ENCODE data around the gene SRXN1. TPM values are rescaled to one million over a fixed set of nuclear protein-coding genes. Genes with fewer than 3 reads are reported as not detected.

Gene SRXN1
- total RNA-seq, 2 donors from 2014 or later = 8.7 to 12.7 TPM

DNA sequence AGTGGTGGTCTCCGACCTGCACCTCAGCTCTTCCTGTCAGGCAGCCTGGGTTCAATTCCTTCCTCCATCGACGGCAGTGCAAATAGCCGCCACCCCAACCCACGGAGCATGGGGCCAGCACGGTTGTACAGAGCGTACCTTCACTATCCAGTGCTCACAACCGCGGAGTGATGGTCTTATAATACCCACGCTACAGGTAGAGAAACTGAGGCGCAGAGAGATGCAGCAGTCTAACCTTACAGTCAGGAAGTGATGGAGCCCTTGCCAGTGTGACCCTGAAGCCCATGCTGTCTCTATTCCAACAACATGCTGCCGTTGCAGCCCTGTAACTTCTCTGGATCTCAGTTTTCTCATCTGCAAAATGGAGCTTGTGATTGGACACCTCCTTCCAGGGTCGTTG lies 11.6 kb upstream of the SRXN1 start:
- Mint-ChIP-seq H3K27ac (peak overlapping the region in 1 of 2 donors; percentile 65), H3K9me3 (no peaks in the 10 kb centered on the region), H3K36me3 (peaks cover 0 to 5% of the 10 kb centered on the region in 2 donors)
- DNase-seq (ENCODE audit: low spot score in 2 of 2) = no peak
- ATAC-seq = no peak

DNA sequence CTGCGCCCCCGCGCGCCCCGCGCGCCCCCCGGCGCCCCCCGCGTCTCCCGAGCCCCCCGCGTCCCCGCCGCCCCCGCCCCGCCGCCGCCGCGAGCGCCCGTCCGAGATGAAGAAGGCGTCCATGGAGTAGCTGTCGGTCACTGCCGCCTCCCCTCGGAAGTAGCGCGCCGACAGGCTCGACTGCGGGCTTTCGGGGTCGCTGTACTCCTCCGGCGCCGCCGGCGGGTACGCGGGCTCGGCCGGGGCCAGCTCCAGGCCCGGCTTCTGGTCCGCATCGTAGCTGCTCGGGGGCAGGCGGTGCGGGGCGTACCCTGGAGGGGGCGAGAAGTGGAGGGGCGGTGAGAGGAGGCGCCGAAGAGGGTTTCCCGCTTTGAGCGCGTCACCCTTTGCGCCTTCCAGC lies 11.2 kb upstream of the SRXN1 start:
- ATAC-seq = no peak
- Mint-ChIP-seq H3K9me3 (no peaks in the 10 kb centered on the region), H3K36me3 (peaks cover 0 to 5% of the 10 kb centered on the region in 2 donors), H3K27ac (no peak overlapping the region)
- no peak for DNase-seq (ENCODE audit: low spot score in 2 of 2)

DNA sequence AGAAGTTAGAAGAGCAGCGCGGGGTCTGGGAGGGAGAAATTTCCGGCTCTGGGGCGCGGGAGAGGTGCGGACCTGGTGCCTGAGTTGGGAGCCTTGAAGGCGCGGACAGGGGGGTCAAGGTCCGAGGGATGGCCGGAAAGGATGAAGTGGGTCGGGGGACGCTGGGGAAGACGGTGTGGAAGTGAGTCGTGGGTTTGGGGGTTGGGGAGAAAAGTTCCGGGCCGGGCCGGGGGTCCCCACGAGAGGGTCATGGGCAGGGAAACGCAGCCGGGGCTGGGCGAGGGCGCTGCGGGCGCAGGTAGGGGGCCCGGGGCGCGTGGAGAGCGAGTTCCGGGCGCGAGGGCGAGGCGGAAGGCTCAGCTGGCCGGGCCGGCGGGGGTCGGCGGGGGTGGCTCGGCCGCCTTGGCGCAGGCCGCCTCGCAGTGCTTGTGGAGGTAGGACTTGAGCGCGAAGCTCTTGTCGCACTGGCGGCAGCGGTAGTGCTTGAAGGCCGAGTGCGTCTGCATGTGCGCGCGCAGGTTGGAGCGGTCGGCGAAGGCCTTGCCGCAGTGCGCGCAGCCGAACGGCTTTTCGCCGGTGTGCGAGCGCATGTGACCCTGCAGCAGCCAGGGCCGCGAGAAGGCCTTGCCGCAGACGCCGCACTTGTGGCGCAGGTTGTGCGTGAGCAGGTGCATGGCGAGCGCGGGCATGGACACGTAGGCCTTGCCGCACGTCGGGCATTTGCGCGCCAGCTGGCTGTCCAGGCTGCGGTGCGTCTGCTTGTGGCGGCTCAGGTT lies 10.5 kb upstream of the SRXN1 start:
- Mint-ChIP-seq H3K27ac (no peak overlapping the region), H3K36me3 (peaks cover 0 to 5% of the 10 kb centered on the region in 2 donors), H3K9me3 (no peaks in the 10 kb centered on the region)
- ATAC-seq (peak in 1 of 2 donors; percentile 51), DNase-seq (ENCODE audit: low spot score in 2 of 2) (peak in 1 of 2 donors; percentile 35)

DNA sequence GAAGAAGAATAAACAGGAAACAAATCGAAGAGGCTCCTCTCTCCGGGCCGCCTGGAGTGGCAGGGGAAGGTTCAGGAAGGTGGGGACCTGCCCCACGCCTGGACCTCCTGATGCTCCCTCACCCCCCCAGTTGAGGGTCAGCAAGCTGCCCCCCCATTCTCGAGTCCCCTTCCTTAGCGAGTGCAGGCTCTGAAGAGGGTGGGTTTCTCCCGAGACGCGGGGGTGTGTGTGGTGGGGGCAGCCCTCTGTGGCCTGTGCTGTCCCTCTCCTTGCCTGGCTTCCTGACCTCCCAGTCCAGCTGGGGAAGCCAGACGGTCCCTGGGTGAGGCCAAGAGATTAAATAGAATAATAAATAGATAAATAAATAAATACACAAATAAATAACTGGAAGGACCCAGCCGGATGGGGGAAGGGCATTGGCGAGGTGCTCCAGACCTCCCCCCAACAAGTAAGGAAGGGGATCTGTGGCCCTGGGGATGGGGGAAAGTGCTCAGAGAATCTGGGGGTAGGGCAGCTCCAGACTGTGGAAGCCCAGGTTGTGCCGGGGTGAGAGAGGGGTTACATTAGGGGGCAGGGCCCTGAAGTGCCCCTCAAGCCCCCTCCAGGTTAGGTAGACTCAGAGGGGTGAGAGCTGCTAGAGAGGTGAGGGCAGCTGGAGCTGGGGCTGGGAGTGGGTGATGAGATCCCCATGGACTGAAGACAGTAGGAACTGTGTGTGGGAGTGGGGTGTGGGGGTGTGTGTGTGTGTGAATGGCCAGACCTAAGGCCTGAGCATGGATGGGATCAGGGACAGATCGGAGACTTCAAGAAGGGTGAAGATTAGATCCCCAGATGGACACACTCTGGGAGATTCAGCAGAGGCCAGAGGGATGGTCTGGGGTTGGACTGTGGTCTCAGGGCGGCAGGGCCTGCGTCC lies 9.5 kb upstream of the SRXN1 start:
- no peak for ATAC-seq
- H3K27ac Mint-ChIP-seq = no peak overlapping the region
- H3K9me3 Mint-ChIP-seq = no peaks in the 10 kb centered on the region
- peaks cover 0 to 5% of the 10 kb centered on the region in 2 donors for H3K36me3 Mint-ChIP-seq
- DNase-seq (ENCODE audit: low spot score in 2 of 2) = no peak

DNA sequence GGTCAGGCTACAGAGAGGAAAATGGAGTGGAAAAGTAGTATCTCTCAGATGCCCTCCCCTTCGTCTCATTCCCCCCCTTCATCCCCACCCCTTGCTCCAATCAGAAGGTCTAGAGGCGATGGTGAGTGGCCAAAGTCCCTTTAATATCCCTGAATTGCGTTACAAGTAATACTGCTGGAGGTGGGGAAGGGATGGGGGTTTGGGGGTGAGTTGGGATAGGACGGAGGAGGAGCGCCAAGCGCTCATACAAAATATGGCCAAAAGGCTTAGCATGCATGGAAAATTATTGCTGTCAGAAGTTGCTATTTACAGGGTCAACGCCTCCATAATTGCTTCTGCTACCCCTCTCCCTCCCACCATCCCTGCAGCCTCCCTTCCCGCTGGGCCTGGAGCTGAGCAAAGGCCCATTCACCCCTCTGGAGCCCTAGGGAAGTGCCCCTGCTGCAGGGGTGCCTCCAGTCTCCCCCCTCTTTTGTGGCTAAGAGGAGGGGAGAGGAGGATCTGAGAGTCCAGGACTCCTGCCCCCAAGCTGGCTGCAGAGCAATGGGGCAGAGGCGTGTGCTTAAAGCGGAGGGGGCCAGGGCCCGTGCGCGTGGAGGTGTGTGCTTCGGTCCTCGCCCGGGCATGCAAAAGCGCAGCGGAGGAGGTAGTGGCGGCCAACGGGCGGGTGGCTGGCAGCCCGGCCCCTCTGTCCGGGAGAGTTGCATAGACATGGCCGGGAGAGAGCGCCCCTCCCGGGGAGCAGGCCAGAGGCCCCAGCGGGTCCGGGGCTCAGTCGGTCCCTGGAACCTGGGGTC lies 8.7 kb upstream of the SRXN1 start:
- no peak for ATAC-seq
- Mint-ChIP-seq H3K27ac (no peak overlapping the region), H3K9me3 (no peaks in the 10 kb centered on the region)

DNA sequence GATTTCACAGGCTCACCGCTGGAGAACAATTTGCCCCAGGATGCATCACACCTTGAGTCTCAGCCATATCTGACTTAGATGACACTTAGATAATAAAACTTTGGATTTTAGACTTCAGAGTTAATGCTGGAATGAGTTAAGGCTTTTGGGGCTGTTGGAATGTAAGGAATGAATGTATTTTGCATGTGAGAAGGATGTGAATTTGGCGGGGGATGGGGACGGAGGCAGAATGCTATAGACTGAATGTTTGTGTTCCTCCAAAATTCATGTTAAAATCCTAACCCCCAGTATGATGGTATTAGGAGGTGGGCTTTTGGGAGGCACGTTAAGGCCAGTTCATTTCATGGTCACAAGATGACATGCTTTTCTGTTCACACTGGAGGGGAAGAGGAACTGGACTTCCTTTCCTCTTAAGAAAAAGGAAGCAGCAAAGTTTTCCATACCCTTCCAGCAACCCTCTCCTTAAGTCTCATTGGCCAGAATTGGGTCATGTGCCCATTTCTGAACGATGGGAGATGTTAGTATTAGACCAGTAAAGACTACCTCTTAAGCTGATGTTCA lies 5.8 kb upstream of the SRXN1 start:
- ATAC-seq = no peak
- Mint-ChIP-seq H3K9me3 (no peaks in the 10 kb centered on the region), H3K27ac (no peak overlapping the region), H3K36me3 (peaks cover 0 to 5% of the 10 kb centered on the region in 2 donors)
- no peak for DNase-seq (ENCODE audit: low spot score in 2 of 2)

More for the DNA sequence above, 8.7 kb upstream of the SRXN1 start:
- no peak for DNase-seq (ENCODE audit: low spot score in 2 of 2)
- H3K36me3 Mint-ChIP-seq = peaks cover 0 to 5% of the 10 kb centered on the region in 2 donors

DNA sequence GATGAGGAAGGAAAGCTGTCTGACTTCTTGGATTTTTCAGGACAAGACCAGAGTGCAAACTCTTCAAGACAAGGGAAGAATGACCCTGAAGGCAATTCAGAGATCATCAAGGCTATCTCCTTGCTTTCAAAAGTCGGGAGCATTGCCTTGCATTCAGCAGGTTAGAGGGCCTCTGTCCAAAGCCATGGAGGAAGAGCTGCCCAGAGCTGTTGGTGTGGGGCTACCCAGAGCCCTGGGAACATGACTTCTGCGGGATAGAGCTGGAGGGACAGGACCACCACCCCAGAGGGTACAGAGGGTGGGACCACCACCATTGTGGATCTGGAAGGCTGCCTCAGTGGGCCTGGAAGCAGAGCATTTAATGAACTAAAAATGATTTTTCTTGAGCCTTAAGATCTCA lies 5.2 kb upstream of the SRXN1 start:
- no peak overlapping the region for H3K27ac Mint-ChIP-seq
- ATAC-seq = no peak
- H3K9me3 Mint-ChIP-seq = no peaks in the 10 kb centered on the region
- H3K36me3 Mint-ChIP-seq = peaks cover 0 to 4% of the 10 kb centered on the region in 2 donors
- DNase-seq (ENCODE audit: low spot score in 2 of 2) = no peak

DNA sequence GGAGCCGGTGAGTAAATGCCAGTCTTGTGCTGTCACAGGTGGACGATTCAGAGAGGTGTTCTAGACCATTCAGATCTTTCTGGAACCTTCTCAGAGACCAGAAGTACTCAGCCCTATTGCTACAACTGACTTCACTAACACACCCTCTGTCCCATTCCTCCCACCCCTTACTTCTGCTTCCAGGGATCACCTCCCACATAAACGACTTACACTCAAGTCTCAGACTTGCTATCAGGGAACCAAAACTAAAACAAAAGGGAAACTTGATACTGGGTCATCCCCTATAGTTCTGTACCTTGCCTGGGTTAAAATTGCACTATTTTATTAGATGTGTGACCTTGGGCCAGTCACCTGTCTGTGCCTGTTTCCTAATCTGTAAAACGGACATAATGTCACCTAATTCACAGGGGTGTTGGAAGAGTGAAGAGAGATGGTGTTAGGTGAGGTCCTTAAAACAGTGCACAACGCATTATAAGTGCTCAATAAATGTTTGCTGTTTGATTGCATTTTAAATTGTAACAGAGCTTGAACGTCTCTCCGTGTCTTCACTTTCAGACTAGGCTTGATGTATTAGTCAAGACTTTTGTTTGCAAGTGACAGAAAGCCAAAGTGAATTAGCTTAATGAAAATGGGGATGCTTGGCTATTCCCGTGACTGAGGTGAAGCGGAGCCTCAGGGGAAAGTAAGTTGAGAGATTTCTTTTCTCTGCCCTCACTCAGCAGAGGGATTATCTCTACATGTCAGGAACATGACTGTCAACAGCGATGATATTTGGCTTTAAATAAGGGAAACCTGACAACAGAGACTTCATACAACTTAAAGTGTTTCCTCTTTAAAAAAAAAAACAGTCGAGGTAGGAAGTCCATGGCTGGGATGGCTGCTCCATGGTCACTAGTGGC lies 3.0 kb upstream of the SRXN1 start:
- H3K27ac Mint-ChIP-seq = peak overlapping the region in 1 of 2 donors; percentile 47
- no peaks in the 10 kb centered on the region for H3K9me3 Mint-ChIP-seq
- ATAC-seq = no peak

DNA sequence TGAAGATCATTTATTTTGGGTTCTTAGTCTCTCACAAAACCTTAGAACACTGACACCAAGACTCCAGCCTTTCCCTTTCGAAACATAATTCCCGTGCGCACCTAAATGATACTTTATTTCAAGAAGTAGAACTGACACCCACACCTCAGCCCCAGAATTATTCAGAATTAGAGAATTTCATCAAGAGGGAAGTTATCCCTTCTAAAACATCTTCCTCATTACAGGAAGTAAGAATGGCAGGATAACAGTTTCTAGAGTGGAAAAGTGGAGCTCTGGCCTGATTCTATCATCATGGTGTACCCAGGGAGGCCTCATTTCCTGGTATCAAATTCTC lies 1.4 kb upstream of the SRXN1 start:
- H3K27ac Mint-ChIP-seq = no peak overlapping the region
- H3K9me3 Mint-ChIP-seq = no peaks in the 10 kb centered on the region
- DNase-seq (ENCODE audit: low spot score in 2 of 2) (no peak), ATAC-seq (no peak)
- H3K36me3 Mint-ChIP-seq = peaks cover 0 to 7% of the 10 kb centered on the region in 2 donors

More for the DNA sequence above, 3.0 kb upstream of the SRXN1 start:
- no peak for DNase-seq (ENCODE audit: low spot score in 2 of 2)
- H3K36me3 Mint-ChIP-seq = peaks cover 0 to 7% of the 10 kb centered on the region in 2 donors

DNA sequence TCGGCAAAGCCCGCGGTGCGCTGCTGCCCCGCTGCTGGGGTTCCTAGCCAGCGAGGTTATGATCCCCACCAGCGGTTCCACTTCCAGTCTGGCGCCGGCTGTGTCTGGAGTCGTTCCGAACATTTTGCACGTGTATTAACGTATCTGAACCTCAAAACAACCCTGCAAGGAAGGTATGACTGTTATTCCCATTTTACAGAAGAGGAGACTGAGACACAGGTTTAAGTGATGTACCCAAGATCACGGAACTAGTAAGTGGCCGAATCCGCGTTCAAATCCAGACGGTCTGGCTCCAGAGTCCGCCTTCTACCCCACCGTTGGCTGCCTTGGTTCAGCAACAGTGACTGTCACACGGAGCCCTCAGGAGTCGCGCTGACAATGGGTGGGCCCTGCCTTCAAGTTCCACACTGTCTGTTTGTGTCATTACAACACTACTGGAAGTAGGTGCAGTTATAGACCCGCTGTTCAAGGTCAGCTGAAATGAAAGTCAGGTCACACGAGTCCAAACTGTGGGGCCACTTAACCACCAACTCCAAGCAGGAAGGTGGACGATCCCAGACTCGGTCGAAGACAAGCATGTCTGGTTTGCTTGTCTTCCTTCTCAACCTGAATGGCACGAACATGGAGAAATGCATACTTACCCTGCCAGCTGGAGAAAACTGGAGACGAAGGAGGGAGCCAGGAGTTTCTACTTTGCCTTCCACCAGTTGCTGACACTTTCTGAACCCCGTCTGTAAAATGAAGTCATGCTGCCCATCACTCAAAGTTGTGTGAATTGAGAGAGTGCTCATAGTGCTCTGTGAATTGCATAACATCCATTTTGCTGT lies 803 bp upstream of the SRXN1 start:
- DNase-seq (ENCODE audit: low spot score in 2 of 2) = no peak
- Mint-ChIP-seq H3K36me3 (peaks cover 1 to 7% of the 10 kb centered on the region in 2 donors), H3K9me3 (no peaks in the 10 kb centered on the region), H3K27ac (peak overlapping the region in 1 of 2 donors; percentile 12)
- ATAC-seq = peak in 1 of 2 donors; percentile 0

DNA sequence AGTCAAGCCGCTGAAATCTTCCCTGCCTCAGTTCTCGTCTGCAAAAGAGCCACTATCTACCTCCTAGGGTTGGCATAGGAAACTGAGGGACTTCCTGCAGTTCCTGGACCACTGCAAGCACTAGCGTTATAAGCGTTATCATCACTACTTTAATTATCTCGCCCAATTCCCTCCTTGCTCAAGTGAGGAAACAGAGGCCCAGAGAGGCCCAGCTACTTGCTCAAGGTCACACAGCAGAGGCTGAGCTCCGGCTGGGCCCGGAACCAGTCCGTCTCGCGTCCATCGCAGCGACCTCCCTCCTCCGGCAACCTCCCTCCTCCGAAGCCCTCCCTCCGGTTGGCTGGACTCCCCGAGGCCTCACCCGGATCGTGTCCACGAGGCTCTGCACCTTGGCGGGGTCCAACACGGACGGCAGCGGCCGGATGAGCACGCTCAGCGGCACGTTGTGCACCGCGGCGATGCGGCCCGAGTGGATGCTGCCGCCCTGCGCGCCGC lies 338 bp downstream of the SRXN1 start:
- ATAC-seq = no peak

DNA sequence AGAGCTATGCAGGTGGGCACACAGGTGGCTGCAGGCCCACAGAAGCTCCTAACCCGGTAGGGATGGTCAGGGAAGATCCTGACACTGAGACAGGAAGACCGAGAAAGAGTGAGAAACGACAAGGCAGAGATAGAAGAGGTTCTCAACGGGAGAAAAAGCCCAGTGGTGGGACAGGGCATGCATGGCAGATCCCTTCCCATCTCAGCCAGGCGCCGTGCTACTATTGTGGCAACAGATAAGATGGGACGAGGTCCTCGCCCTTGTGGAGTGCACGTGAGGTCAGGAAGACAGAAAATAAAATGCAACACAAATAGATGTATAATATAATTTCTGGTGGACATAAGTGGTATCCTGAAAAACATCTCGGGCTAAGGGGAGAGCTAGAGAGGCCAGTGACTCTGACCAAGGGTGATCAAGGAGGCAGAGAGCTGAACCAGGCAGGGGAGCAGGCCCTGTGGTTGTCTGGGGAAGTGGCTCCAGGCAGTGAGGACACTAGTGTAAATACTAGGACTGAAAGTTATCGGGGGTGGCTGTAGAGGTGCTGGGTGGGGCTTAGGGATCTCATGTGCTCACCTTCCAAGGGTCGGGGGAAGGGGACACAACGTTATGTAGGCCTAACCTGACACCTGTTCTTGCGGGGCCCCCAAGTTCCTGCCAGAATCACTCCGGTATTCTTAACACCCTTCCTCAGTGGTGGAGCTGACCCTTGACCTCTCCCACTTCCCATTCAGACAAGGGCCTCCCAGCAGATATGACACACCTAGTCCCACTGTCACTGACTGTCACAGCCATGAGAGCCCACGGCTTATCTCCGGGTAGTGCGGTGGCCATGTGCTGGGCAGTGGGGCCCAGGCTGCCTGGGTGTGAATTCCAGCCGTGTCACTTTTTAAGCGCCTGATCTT lies 1.0 kb downstream of the SRXN1 start:
- peak in 1 of 2 donors; percentile 27 for ATAC-seq
- H3K27ac Mint-ChIP-seq = peak overlapping the region; percentile 58 to 76
- DNase-seq (ENCODE audit: low spot score in 2 of 2) = no peak

More for the DNA sequence above, 338 bp downstream of the SRXN1 start:
- H3K27ac Mint-ChIP-seq = peak overlapping the region in 1 of 2 donors; percentile 76
- peak in 1 of 2 donors; percentile 18 for DNase-seq (ENCODE audit: low spot score in 2 of 2)
- no peaks in the 10 kb centered on the region for H3K9me3 Mint-ChIP-seq
- peaks cover 11 to 15% of the 10 kb centered on the region in 2 donors for H3K36me3 Mint-ChIP-seq

DNA sequence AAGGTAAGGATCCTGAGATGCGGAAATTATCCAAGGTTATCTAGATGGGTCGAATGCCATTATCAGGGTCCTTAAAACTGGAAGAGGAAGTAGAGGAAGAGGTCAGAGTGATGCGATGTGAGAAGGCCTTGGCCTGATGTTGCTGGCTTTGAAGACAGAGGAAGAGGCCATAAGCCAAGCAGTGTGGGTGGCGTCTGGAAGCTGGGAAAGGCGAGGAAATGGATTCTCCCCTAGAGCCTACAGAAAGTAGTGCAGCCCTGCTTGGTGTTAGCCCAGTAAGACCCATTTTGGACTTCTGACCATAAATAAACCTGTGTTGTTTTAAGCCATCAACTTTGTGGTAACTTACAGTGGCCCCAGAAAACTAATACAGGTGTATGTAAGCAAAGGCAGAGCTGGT lies 2.0 kb downstream of the SRXN1 start:
- Mint-ChIP-seq H3K36me3 (peaks cover 11 to 17% of the 10 kb centered on the region in 2 donors), H3K27ac (peak overlapping the region in 1 of 2 donors; percentile 76), H3K9me3 (no peaks in the 10 kb centered on the region)
- ATAC-seq = no peak
- DNase-seq (ENCODE audit: low spot score in 2 of 2) = no peak

More for the DNA sequence above, 1.0 kb downstream of the SRXN1 start:
- no peaks in the 10 kb centered on the region for H3K9me3 Mint-ChIP-seq
- H3K36me3 Mint-ChIP-seq = peaks cover 11 to 17% of the 10 kb centered on the region in 2 donors

DNA sequence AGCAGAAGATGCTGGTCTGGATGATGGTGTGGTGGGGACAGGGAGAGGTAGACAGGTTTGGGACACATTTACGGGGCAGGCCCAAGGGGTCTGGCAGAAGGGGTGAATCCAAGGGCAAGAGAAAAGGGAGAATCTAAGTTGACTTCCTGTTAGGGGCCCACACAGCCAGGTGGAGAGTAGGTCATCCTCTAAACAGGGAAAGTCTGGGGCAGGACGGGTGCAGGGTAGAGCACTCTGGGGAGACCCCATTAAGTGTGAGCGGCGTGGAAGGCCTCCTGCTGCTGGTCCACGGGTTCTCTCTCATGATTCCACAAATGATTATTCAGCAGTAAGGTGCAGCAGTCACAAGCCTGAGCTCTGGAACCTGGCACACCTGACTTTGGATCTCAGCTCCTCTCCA lies 2.7 kb downstream of the SRXN1 start:
- no peaks in the 10 kb centered on the region for H3K9me3 Mint-ChIP-seq
- peaks cover 11 to 17% of the 10 kb centered on the region in 2 donors for H3K36me3 Mint-ChIP-seq
- peak overlapping the region in 1 of 2 donors; percentile 23 for H3K27ac Mint-ChIP-seq
- ATAC-seq (no peak), DNase-seq (ENCODE audit: low spot score in 2 of 2) (no peak)

Measured in activated naive CD4-positive, alpha-beta T cell treated with anti-CD3 and anti-CD28 coated beads, Interleukin-2, amount 50 U/mL, for 72 hours (primary cell).